Panc1 (cell line): ENCODE measurements around the gene CUX1. TPM values are rescaled to one million over a fixed set of nuclear protein-coding genes. Genes with fewer than 3 reads are reported as not detected.

ENCODE experiments used
- ATAC-seq: fragments of 200-7000 bp; cut with Tn5 transposase; 2 replicates; pipeline ENCODE4 v1.9.1; 2020; ENCODE audit warnings: mild to moderate bottlenecking, moderate library complexity
- BruUV-seq: library from RNA; stranded (reverse); fragments of 400-500 nt; replicated peaks from 2 replicates; lab custom pipeline; 2021; lab: Mats Ljungman, UMichigan
- CTCF ChIA-PET: fragments of 300-600 bp; sonication (Branson Sonifier 250); formaldehyde crosslinking; loops from one replicate; lab custom pipeline; 2022; ENCODE audit warnings: antibody characterized with exemption; lab: Charles Lee
- POLR2A ChIA-PET: fragments of 300-600 bp; sonication (Branson Sonifier 250); formaldehyde crosslinking; loops from one replicate; lab custom pipeline; 2022; ENCODE audit warnings: antibody characterized with exemption; lab: Charles Lee
- DNase-seq: peaks from one replicate; pipeline ENCODE4 v3.0.0-alpha.2; 2010; ENCODE audit warnings: low read depth, low spot score
- H3K27ac ChIP-seq: 2 replicates; pipeline ENCODE4 v1.5.1; 2011; ENCODE audit warnings: mild to moderate bottlenecking, low read length, inconsistent platforms
- H3K27me3 ChIP-seq: fragments of 200-500 bp; sonication (Bioruptor generic); 2 replicates; pipeline ENCODE4 v1.6.0; 2014; ENCODE audit warnings: low read length, inconsistent platforms; ENCODE audit not compliant: control insufficient read depth, insufficient read depth
- H3K36me3 ChIP-seq: fragments of 200-500 bp; sonication (Bioruptor generic); 2 replicates; pipeline ENCODE4 v1.5.1; 2014; ENCODE audit warnings: inconsistent platforms, mild to moderate bottlenecking, low read length, moderate library complexity; ENCODE audit not compliant: control insufficient read depth, insufficient read depth
- H3K4me1 ChIP-seq: 2 replicates; pipeline ENCODE4 v1.5.1; 2011; ENCODE audit warnings: inconsistent platforms, mild to moderate bottlenecking, low read length, moderate library complexity; ENCODE audit not compliant: control insufficient read depth, insufficient read depth
- H3K4me3 ChIP-seq, 2 experiments: 2 replicates each; pipeline ENCODE4 v1.5.1; 2011 to 2012; ENCODE audit warnings: low read depth in 2 of 2, low read length in 2 of 2, mild to moderate bottlenecking in 2 of 2, inconsistent platforms in 1 of 2, moderate library complexity in 1 of 2
- H3K9me3 ChIP-seq: fragments of 200-500 bp; sonication (Bioruptor generic); 2 replicates; pipeline ENCODE4 v1.5.1; 2014; ENCODE audit warnings: low read depth, mild to moderate bottlenecking, inconsistent platforms, low read length, moderate library complexity; ENCODE audit not compliant: control insufficient read depth, insufficient read depth
- CTCF ChIP-seq: fragments of 450-650 bp; IDR thresholded peaks from 2 replicates; pipeline ENCODE4 v1.5.1; 2017; ENCODE audit warnings: mild to moderate bottlenecking
- POLR2AphosphoS5 ChIP-seq: IDR thresholded peaks from 2 replicates; pipeline ENCODE4 v1.6.1; 2012; ENCODE audit warnings: mild to moderate bottlenecking, low read depth, low read length, moderate library complexity
- SIN3A ChIP-seq: IDR thresholded peaks from 2 replicates; pipeline ENCODE4 v1.6.1; 2012; ENCODE audit warnings: low read depth, mild to moderate bottlenecking, low read length, moderate library complexity, borderline replicate concordance; ENCODE audit not compliant: insufficient read depth
- TCF7L2 ChIP-seq: IDR thresholded peaks from 2 replicates; pipeline ENCODE4 v1.6.1; 2011; ENCODE audit warnings: mild to moderate bottlenecking, low read depth, low read length, inconsistent platforms
- in situ Hi-C: cut with HindIII; loops from 2 replicates; pipeline ENCODE4 v1.10.0; 2016; ENCODE audit warnings: low sequenced_read_pairs, low pct_unique_long_range_greater_than_20kb
- intact Hi-C: fragments of 100-400 bp; cut with micrococcal nuclease; formaldehyde crosslinking; loops from one replicate; pipeline ENCODE4 v1.10.0; 2022; ENCODE audit not compliant: unreplicated experiment
- total RNA-seq: library from RNA; stranded (reverse); gene quantifications from one replicate; pipeline ENCODE4 v1.2.1, GENCODE V29; 2021; ENCODE audit not compliant: unreplicated experiment
- TF ChIP-seq, protein P1 (sequence below), 2 experiments: IDR thresholded peaks; 2 replicates each; pipeline ENCODE4 v1.6.1; 2011 to 2012; ENCODE audit warnings: low read depth in 2 of 2, control low read depth in 1 of 2, low read length in 1 of 2, mild to moderate bottlenecking in 1 of 2, moderate library complexity in 1 of 2; ENCODE audit not compliant: insufficient read depth in 1 of 2

CUX1 gene
- total RNA-seq, 1 experiment from 2014 or later: 50.9 TPM

- H3K4me3 ChIP-seq: no peak overlapping the region
- intact Hi-C loops: no loop called here
- in situ Hi-C loops: no loop called here
- ChIA-PET POLR2A (no interaction called here), CTCF (no interaction called here)
- TF ChIP-seq SIN3A (no peak), CTCF (no peak), TCF7L2 (no peak), POLR2AphosphoS5 (no peak)
- TF ChIP-seq, protein P1, sequence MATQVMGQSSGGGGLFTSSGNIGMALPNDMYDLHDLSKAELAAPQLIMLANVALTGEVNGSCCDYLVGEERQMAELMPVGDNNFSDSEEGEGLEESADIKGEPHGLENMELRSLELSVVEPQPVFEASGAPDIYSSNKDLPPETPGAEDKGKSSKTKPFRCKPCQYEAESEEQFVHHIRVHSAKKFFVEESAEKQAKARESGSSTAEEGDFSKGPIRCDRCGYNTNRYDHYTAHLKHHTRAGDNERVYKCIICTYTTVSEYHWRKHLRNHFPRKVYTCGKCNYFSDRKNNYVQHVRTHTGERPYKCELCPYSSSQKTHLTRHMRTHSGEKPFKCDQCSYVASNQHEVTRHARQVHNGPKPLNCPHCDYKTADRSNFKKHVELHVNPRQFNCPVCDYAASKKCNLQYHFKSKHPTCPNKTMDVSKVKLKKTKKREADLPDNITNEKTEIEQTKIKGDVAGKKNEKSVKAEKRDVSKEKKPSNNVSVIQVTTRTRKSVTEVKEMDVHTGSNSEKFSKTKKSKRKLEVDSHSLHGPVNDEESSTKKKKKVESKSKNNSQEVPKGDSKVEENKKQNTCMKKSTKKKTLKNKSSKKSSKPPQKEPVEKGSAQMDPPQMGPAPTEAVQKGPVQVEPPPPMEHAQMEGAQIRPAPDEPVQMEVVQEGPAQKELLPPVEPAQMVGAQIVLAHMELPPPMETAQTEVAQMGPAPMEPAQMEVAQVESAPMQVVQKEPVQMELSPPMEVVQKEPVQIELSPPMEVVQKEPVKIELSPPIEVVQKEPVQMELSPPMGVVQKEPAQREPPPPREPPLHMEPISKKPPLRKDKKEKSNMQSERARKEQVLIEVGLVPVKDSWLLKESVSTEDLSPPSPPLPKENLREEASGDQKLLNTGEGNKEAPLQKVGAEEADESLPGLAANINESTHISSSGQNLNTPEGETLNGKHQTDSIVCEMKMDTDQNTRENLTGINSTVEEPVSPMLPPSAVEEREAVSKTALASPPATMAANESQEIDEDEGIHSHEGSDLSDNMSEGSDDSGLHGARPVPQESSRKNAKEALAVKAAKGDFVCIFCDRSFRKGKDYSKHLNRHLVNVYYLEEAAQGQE (IDR thresholded peaks at IDR 0.05; ENCODE audit: insufficient read depth in 1 of 2, low read depth in 2 of 2, low read length in 1 of 2): no peak
- H3K36me3 ChIP-seq: no peaks in the 10 kb centered on the region
- no peaks in the 10 kb centered on the region for H3K9me3 ChIP-seq
- no peaks in the 10 kb centered on the region for H3K27me3 ChIP-seq
- DNase-seq (no peak), ATAC-seq (no peak)
- peaks cover 4% of the 10 kb centered on the region; the same call in 1 of the 2 replicates for H3K4me1 ChIP-seq
- H3K27ac ChIP-seq: no peak overlapping the region
- BruUV-seq: no TSS peak
These were observed 244.0 kb downstream of the CUX1 start for GRCh38 chr7:102061354-102061945.

GRCh38 chr7:102061981-102062390 is 244.6 kb downstream of the CUX1 start:
- ChIA-PET POLR2A (no interaction called here), CTCF (no interaction called here)
- no peak for ATAC-seq
- Histone ChIP-seq H3K4me1 (peaks cover 4% of the 10 kb centered on the region; the same call in 1 of the 2 replicates), H3K27me3 (no peaks in the 10 kb centered on the region), H3K9me3 (no peaks in the 10 kb centered on the region), H3K27ac (no peak overlapping the region), H3K36me3 (no peaks in the 10 kb centered on the region), H3K4me3 (no peak overlapping the region)
- no TSS peak for BruUV-seq
- TF ChIP-seq SIN3A: no peak
- TF ChIP-seq CTCF: no peak
- TF ChIP-seq TCF7L2: no peak
- TF ChIP-seq, protein P1 (IDR thresholded peaks at IDR 0.05; ENCODE audit: insufficient read depth in 1 of 2, low read depth in 2 of 2, low read length in 1 of 2): no peak
- TF ChIP-seq POLR2AphosphoS5: no peak
- no peak for DNase-seq
- in situ Hi-C loops: no loop called here
- intact Hi-C loops: no loop called here
